ENCODE results near the gene TESMIN. TPM values are rescaled to one million over a fixed set of nuclear protein-coding genes. Genes with fewer than 3 reads are reported as not detected.

The TESMIN gene
- total RNA-seq, 1 experiment from 2014 or later, result 9.7 TPM

- intact Hi-C loops (cut with micrococcal nuclease; ENCODE audit: unreplicated experiment), result no loop called here
- Mint-ChIP-seq H3K4me1 (ENCODE audit: low read depth, unreplicated experiment) (no peaks in the 10 kb centered on the region), H3K9me3 (ENCODE audit: low read depth, unreplicated experiment) (no peaks in the 10 kb centered on the region), H3K4me3 (ENCODE audit: low read depth, unreplicated experiment) (no peak overlapping the region), H3K36me3 (ENCODE audit: insufficient read depth, unreplicated experiment) (no peaks in the 10 kb centered on the region), H3K27me3 (ENCODE audit: unreplicated experiment) (peaks cover 95% of the 10 kb centered on the region), H3K27ac (ENCODE audit: unreplicated experiment) (no peak overlapping the region)
- no TSS peak for BruUV-seq (replicated peaks)
- no peak for DNase-seq
- TF ChIP-seq, protein P1, sequence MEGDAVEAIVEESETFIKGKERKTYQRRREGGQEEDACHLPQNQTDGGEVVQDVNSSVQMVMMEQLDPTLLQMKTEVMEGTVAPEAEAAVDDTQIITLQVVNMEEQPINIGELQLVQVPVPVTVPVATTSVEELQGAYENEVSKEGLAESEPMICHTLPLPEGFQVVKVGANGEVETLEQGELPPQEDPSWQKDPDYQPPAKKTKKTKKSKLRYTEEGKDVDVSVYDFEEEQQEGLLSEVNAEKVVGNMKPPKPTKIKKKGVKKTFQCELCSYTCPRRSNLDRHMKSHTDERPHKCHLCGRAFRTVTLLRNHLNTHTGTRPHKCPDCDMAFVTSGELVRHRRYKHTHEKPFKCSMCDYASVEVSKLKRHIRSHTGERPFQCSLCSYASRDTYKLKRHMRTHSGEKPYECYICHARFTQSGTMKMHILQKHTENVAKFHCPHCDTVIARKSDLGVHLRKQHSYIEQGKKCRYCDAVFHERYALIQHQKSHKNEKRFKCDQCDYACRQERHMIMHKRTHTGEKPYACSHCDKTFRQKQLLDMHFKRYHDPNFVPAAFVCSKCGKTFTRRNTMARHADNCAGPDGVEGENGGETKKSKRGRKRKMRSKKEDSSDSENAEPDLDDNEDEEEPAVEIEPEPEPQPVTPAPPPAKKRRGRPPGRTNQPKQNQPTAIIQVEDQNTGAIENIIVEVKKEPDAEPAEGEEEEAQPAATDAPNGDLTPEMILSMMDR (IDR thresholded peaks at IDR 0.05; ENCODE audit: unreplicated experiment), result no peak
- CTCF ChIA-PET, result no interaction called here
Observed at GRCh38 chr11:68660066-68660810, 91.1 kb downstream of the TESMIN start.

DNA sequence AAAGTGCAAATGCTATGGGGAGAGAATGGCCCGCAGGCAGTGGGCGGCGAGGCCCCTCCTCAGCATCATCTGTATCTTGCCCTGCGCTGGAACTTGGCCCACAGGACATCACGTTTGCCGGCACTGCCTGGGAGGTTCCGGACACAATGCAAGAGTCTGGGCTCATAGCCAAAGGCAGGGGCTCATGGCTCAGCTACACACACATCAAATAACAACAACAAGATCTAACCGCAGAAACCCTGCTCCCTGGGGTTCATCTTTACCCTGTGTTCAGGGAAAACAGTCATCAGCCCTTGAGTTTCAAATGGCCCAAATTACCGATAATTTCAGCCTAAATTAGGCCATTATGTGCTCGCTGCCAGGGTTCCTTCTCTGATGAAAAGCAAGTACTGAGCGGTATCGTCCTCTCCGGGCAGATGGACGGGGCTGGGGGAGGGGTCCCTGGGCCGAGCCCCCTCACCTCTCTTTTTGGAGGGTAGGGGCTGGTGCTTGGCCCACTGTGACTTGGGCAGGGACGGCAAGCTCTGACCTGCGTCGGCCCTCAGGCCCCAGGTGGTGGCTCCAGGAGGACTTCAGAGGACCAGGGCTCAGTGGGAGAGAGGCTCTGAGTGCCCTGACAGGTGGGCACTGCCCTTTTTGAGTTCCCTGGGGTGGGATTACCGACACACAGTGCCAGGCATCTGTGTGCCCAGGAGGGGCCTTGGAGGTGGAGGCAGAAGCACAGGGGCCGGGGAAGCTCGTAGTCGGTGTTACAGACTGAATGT is 92.0 kb downstream of the TESMIN start:
- Mint-ChIP-seq H3K4me3 (ENCODE audit: low read depth, unreplicated experiment) (no peak overlapping the region), H3K27ac (ENCODE audit: unreplicated experiment) (no peak overlapping the region), H3K36me3 (ENCODE audit: insufficient read depth, unreplicated experiment) (no peaks in the 10 kb centered on the region), H3K9me3 (ENCODE audit: low read depth, unreplicated experiment) (no peaks in the 10 kb centered on the region), H3K27me3 (ENCODE audit: unreplicated experiment) (peaks cover 89% of the 10 kb centered on the region), H3K4me1 (ENCODE audit: low read depth, unreplicated experiment) (no peaks in the 10 kb centered on the region)
- no TSS peak for BruUV-seq (replicated peaks)
- DNase-seq, result no peak
- CTCF ChIA-PET, result no interaction called here
- intact Hi-C loops (cut with micrococcal nuclease; ENCODE audit: unreplicated experiment), result no loop called here
- TF ChIP-seq, protein P1 (IDR thresholded peaks at IDR 0.05; ENCODE audit: unreplicated experiment), result no peak

- no peak for DNase-seq
- H3K9me3 Mint-ChIP-seq (ENCODE audit: low read depth, unreplicated experiment), result no peaks in the 10 kb centered on the region
- no peak overlapping the region for H3K4me3 Mint-ChIP-seq (ENCODE audit: low read depth, unreplicated experiment)
- intact Hi-C loops (cut with micrococcal nuclease; ENCODE audit: unreplicated experiment), result no loop called here
- TF ChIP-seq, protein P1 (IDR thresholded peaks at IDR 0.05; ENCODE audit: unreplicated experiment), result no peak
- peaks cover 82% of the 10 kb centered on the region for H3K27me3 Mint-ChIP-seq (ENCODE audit: unreplicated experiment)
- no peaks in the 10 kb centered on the region for H3K4me1 Mint-ChIP-seq (ENCODE audit: low read depth, unreplicated experiment)
- CTCF ChIA-PET, result interaction anchor here (0.6 kb wide), 1 partner anchor 144 kb away, joined by 4 read pairs; no protein-coding TSS in a partner anchor
- no peak overlapping the region for H3K27ac Mint-ChIP-seq (ENCODE audit: unreplicated experiment)
- H3K36me3 Mint-ChIP-seq (ENCODE audit: insufficient read depth, unreplicated experiment), result no peaks in the 10 kb centered on the region
- BruUV-seq (replicated peaks), result no TSS peak
Observed at GRCh38 chr11:68658661-68659060, 92.7 kb downstream of the TESMIN start.

- H3K4me1 Mint-ChIP-seq (ENCODE audit: low read depth, unreplicated experiment), result no peaks in the 10 kb centered on the region
- TF ChIP-seq, protein P1 (IDR thresholded peaks at IDR 0.05; ENCODE audit: unreplicated experiment), result no peak
- no peak overlapping the region for H3K4me3 Mint-ChIP-seq (ENCODE audit: low read depth, unreplicated experiment)
- no peaks in the 10 kb centered on the region for H3K9me3 Mint-ChIP-seq (ENCODE audit: low read depth, unreplicated experiment)
- peaks cover 82% of the 10 kb centered on the region for H3K27me3 Mint-ChIP-seq (ENCODE audit: unreplicated experiment)
- no peak for DNase-seq
- no peak overlapping the region for H3K27ac Mint-ChIP-seq (ENCODE audit: unreplicated experiment)
- BruUV-seq (replicated peaks), result no TSS peak
- no peaks in the 10 kb centered on the region for H3K36me3 Mint-ChIP-seq (ENCODE audit: insufficient read depth, unreplicated experiment)
- intact Hi-C loops (cut with micrococcal nuclease; ENCODE audit: unreplicated experiment), result no loop called here
- CTCF ChIA-PET, result interaction anchor here (0.6 kb wide), 1 partner anchor 144 kb away, joined by 4 read pairs; no protein-coding TSS in a partner anchor
Observed at GRCh38 chr11:68658097-68658496, 93.2 kb downstream of the TESMIN start.

Other genes starting within 250 kb of the TESMIN start
- gene GAL, start 67.0 kb downstream of the TESMIN start, total RNA-seq (2022), result 1.2 and 1.9 TPM in 2 replicates
- 45.9 and 49.8 TPM in 2 replicates for gene CPT1A, start 90.4 kb upstream of the TESMIN start, total RNA-seq (2022)
- gene MRPL21, start 152.3 kb upstream of the TESMIN start, total RNA-seq (2022), result 79.7 and 83.4 TPM in 2 replicates
- gene IGHMBP2, start 152.4 kb upstream of the TESMIN start, total RNA-seq (2022), result 27.6 and 32.4 TPM in 2 replicates
- gene MRGPRD, start 229.5 kb upstream of the TESMIN start, total RNA-seq (2022), result not detected in 2 replicates